ENCODE measurements around the gene FTCD. TPM values are rescaled to one million over a fixed set of nuclear protein-coding genes. Genes with fewer than 3 reads are reported as not detected.
"Not testable (repeated sequence)": the region's sequence is repeated elsewhere in the genome, so short reads cannot be mapped to it uniquely, and the experiment has no call there.

FTCD gene
- total and polyA plus RNA-seq, 2 donors (not counting 1 experiment from before 2014, with no cell fraction given), result 0.27 to 1.3 TPM

GRCh38 chr21:46141767-46142581, 13.4 kb downstream of the FTCD start:
- no peak for DNase-seq (ENCODE audit: low read depth in 2 of 2)
- Histone ChIP-seq H3K4me1 (ENCODE audit: control insufficient read depth, extremely low read depth, insufficient read depth, low read length) (peaks cover 3% of the 10 kb centered on the region), H3K4me3 (replicated peaks in 1 of 4; ENCODE audit: control extremely low read depth in 1 of 4, insufficient read depth in 1 of 4, low read depth in 3 of 4, low read length in 4 of 4) (no peak overlapping the region), H4K20me1 (ENCODE audit: control insufficient read depth, extremely low read depth, insufficient read depth, low read length) (no peaks in the 10 kb centered on the region), H3K9ac (ENCODE audit: insufficient read depth, low read length) (no peak overlapping the region), H3K27ac (ENCODE audit: insufficient read depth, low read length) (no peak overlapping the region), H2AFZ (ENCODE audit: low read length) (no peak overlapping the region), H3K27me3 (ENCODE audit: control insufficient read depth, insufficient read depth, low read length) (no peaks in the 10 kb centered on the region), H3K79me2 (ENCODE audit: control insufficient read depth, insufficient read depth, low read length) (no peaks in the 10 kb centered on the region), H3K9me3 (ENCODE audit: control insufficient read depth, insufficient read depth, low read depth, low read length) (no peaks in the 10 kb centered on the region), H3K36me3 (ENCODE audit: control insufficient read depth, insufficient read depth, low read length) (no peaks in the 10 kb centered on the region), H3K4me2 (ENCODE audit: extremely low read depth, insufficient read depth, low read length) (no peak overlapping the region)
- TF ChIP-seq EZH2 (IDR thresholded peaks at IDR 0.05; ENCODE audit: low read length, missing control alignments) (no peak), CTCF (conservative IDR thresholded peaks at IDR 0.05 in 1 of 2, IDR thresholded peaks at IDR 0.05 in 1 of 2; ENCODE audit: low read depth in 1 of 2, low read length in 2 of 2) (no peak)

GRCh38 chr21:46140352-46141003, 14.9 kb downstream of the FTCD start:
- H3K36me3 ChIP-seq (ENCODE audit: control insufficient read depth, insufficient read depth, low read length); DNase-seq (ENCODE audit: low read depth in 2 of 2); H4K20me1 ChIP-seq (ENCODE audit: control insufficient read depth, extremely low read depth, insufficient read depth, low read length): not testable (repeated sequence)

GRCh38 chr21:46139686-46140085, 15.7 kb downstream of the FTCD start:
- no peak for TF ChIP-seq EZH2 (IDR thresholded peaks at IDR 0.05; ENCODE audit: low read length, missing control alignments)
- no peak for TF ChIP-seq CTCF (conservative IDR thresholded peaks at IDR 0.05 in 1 of 2, IDR thresholded peaks at IDR 0.05 in 1 of 2; ENCODE audit: low read depth in 1 of 2, low read length in 2 of 2)
- Histone ChIP-seq H4K20me1 (ENCODE audit: control insufficient read depth, extremely low read depth, insufficient read depth, low read length) (no peaks in the 10 kb centered on the region), H3K36me3 (ENCODE audit: control insufficient read depth, insufficient read depth, low read length) (no peaks in the 10 kb centered on the region), H3K4me3 (replicated peaks in 1 of 4; ENCODE audit: control extremely low read depth in 1 of 4, insufficient read depth in 1 of 4, low read depth in 3 of 4, low read length in 4 of 4) (no peak overlapping the region), H3K9ac (ENCODE audit: insufficient read depth, low read length) (no peak overlapping the region), H3K9me3 (ENCODE audit: control insufficient read depth, insufficient read depth, low read depth, low read length) (no peaks in the 10 kb centered on the region), H3K27ac (ENCODE audit: insufficient read depth, low read length) (no peak overlapping the region), H3K4me2 (ENCODE audit: extremely low read depth, insufficient read depth, low read length) (no peak overlapping the region), H3K27me3 (ENCODE audit: control insufficient read depth, insufficient read depth, low read length) (no peaks in the 10 kb centered on the region), H2AFZ (ENCODE audit: low read length) (no peak overlapping the region), H3K4me1 (ENCODE audit: control insufficient read depth, extremely low read depth, insufficient read depth, low read length) (peaks cover 3% of the 10 kb centered on the region), H3K79me2 (ENCODE audit: control insufficient read depth, insufficient read depth, low read length) (no peaks in the 10 kb centered on the region)
- DNase-seq (ENCODE audit: low read depth in 2 of 2), result no peak

More at GRCh38 chr21:46140352-46141003, 14.9 kb downstream of the FTCD start:
- H3K4me2 ChIP-seq (ENCODE audit: extremely low read depth, insufficient read depth, low read length); H3K27ac ChIP-seq (ENCODE audit: insufficient read depth, low read length); H2AFZ ChIP-seq (ENCODE audit: low read length); H3K9me3 ChIP-seq (ENCODE audit: control insufficient read depth, insufficient read depth, low read depth, low read length); H3K27me3 ChIP-seq (ENCODE audit: control insufficient read depth, insufficient read depth, low read length); H3K9ac ChIP-seq (ENCODE audit: insufficient read depth, low read length); H3K4me3 ChIP-seq (replicated peaks in 1 of 4; ENCODE audit: control extremely low read depth in 1 of 4, insufficient read depth in 1 of 4, low read depth in 3 of 4, low read length in 4 of 4); H3K4me1 ChIP-seq (ENCODE audit: control insufficient read depth, extremely low read depth, insufficient read depth, low read length); H3K79me2 ChIP-seq (ENCODE audit: control insufficient read depth, insufficient read depth, low read length): not testable (repeated sequence)

All from fibroblast of lung (primary cell).